Stimulated activated CD8-positive, alpha-beta memory T cell treated with anti-CD3 and anti-CD28 coated beads, Interleukin-12 subunit alpha, Interleukin-12 subunit beta, amount 100 ng/mL, for 24 hours (primary cell): Measurements from ENCODE around the gene SCRG1.

Source experiments
- DNase-seq: peaks from one replicate; pipeline ENCODE4 v3.0.0-alpha.2; 2020; ENCODE audit errors: extremely low read depth

Gene SCRG1

DNA sequence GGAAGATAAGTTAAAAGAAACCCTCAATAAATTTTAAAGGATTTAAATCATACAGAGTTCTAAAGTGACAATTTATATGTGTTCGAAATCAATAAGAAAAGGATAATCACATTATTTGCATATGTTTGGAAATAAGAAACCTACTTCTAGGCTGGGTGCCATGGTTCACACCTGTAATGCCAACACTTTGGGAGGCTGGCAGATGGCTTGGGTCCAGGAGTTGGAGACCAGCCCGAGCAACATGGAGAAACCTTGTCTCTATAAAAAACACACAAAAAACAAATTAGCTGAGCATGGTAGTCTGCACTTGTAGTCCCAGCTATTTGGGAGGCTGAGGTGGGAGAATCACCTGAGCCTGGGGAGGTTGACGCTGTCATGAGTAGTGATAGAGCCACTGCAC lies 36.2 kb downstream of the SCRG1 start:
- no peak for DNase-seq

DNA sequence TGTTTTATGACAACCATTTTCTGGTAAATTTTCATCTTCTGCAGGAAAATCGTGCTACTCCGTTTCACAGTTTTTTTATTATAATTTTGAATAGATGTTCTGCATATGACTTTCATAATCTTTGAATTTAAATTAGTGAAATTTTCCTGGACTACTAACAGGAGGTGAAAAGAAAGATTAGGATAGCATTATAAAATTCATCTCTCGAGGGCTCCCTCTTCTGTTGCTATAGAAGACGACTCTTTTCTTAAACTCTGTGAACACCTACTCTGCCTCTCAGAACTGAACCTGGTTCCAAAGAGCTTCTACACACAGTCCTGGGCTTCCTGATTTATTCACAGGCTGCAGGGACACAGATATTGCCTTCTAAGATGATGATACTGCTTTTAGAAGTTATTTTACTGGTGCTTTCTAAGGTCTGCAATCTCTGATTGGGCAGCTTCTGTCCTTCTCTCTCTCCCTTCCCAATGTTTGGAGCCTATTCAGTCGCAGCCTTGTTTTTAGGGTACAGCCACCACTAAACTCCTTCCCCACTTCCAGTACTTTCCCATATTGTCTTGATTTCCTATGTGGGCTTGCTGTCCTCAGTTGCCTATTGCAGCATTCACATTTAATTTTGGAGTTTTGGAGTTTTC lies 38.2 kb downstream of the SCRG1 start:
- DNase-seq: no peak

DNA sequence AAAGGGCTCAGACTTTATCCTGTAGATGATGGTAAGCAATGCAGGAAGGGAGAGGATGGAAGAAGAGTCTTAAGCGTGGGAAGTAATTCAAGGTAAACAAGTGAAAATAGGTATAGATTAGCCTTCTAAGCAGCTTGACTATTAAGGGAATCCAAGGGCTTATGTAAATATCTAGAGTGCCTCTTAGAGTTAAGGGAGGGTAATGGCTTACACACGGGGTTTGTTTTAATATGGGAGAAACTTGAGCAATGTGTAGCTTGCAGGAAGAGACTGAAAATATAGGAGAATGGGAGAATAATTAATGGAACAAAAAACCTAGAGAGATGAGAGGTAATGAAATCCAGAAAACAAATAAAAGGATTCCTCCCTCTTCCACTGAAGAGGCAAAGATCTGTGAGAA lies 41.0 kb downstream of the SCRG1 start:
- no peak for DNase-seq

DNA sequence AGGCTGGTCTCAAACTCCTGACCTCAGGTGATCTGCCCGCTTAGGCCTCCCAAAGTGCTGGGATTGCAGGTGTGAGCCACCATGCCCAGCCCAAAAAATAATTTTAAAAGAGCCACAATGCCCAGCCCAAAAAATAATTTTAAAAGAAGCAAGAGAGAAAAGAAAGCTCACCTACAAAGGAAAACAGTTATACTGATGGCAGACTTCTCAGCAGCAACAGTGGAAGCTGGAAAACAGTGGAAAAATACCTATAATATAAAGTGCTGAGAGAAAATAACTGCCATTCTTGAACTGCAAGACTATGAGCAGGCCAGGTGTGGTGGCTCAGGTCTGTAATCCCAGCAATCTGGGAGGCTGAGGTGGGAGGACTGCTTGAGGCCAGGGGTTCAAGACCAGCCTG lies 51.4 kb downstream of the SCRG1 start:
- no peak for DNase-seq

DNA sequence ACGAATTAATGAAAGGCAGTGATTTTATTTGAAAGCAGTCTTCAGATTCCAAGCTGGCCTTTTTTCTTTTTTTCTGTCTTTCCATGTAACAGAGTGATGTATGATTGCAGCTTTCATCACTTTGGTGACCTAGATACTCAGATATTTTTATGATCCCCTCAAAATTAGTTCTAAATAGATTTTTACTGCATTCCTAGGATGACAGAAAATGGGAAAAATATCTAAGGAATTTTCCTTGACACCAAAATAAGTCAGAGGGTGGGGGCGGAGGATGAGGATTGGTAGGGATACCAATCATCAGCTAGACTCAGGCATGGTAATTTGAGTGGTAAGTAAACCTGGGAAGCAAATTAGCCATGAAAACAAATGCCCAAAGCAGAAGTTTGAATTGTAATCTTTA lies 52.8 kb downstream of the SCRG1 start:
- DNase-seq: no peak

DNA sequence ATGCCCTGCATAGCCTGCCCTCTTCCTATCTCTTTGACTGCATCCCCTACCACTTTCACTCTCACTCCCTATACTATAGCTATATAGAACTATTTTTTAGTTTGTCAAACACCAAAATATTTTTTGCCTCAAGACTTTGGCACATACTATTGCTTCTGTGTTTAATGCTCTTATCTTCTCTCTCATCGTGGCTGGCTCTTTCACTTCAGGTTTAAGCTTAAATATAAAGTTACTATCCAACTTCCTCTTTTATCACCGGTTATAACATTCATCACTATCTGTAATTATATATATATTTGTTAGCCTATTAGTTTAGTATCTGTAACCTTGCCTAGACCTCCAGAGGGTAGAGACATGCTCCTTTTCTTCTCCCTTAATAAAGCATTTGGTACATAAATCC lies 53.3 kb downstream of the SCRG1 start:
- DNase-seq: no peak

DNA sequence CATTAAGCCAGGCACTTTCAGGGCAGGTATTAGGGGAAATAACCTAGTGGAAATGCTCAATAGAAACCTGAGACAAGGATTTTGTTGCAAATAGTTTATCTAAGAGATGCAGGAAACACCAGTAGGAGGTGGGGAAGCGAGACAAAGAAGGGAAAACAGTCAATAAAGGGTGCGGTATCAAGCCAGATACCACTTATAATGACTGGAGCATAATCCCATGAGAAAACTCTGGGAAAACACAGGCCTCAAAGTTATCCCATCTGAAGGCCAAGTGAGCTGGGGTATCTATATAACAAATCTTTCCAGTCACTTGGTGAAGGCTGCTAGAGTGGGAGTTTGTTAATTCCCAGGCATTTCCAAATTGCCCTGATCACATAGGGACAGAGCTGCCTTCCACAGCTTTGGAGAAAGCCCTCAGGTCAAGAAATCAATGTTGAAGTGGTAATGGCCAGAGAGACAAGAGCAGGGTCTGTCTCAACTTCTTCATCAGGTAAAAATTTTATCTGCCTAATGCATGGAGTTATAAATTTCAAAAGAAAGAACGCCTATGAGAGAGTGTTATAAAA lies 55.0 kb downstream of the SCRG1 start:
- no peak for DNase-seq

DNA sequence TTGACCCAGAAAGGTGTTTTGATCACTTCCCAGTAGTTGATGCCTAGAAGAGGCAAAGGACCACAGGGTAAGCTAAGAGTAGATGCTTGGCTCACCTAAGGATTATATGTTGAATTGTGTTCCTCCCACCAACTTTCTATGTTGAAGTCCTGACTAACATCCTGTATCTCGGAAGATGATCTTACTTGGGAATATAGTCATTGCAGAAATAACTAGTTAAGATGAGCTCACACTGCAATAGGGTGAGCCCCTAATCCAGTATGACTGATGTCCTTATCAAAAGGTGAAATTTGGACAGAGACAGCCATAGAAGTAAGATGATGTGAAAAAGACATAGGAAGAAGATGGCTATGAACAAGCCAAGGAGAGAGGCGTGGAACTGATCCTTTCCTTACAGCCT lies 61.5 kb downstream of the SCRG1 start:
- DNase-seq: no peak

DNA sequence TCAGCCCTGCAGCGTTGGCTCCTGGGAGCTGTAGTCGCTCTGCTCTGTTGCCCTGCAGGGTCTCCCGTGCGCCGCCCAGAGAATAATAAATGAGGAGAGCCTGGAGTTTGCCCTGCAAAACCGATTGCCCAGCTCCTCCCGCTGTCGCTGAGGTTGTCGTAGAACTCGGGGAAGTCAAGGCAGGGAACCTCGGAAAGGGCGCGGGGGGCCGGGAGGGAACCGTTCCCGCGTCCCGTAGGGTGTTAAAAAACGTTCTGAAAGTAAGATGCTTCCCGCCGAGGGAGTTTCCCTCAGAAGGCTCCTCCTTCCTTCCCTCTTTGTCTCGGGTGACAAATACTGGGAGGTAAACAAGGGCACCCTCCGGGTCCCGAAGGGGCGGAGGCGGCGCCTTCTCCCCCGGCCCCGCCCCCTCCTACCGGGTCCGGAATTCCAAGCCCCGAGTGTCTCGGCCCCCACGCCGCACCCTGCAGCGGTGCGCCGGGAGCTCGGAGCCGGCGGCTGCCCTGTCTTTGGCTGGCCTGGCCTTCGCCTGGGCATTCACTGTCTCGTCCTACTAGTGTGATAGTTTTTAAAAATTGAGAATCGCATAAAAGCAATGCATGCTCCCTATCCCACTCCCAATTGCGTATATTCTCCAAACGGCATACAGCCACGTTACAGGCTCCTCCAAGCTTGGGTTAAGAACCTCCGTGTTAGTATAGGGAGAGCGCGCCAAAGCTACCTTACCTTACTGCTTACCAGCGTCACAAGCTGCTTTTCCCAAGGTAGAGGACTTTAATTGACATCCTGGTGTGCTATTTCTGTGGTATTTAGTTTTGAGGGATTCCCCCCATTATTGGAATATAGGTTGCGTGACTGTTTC lies 63.8 kb downstream of the SCRG1 start:
- DNase-seq: no peak
